GM18502 (cell line): ENCODE measurements around the gene OR52H1.
"Not testable (repeated sequence)": the region's sequence is repeated elsewhere in the genome, so short reads cannot be mapped to it uniquely, and the experiment has no call there.

Experiments
- ATAC-seq: cut with Tn5 transposase; IDR thresholded peaks from one replicate; pipeline ENCODE4 v1.9.1; 2021; ENCODE audit warnings: mild to moderate bottlenecking; ENCODE audit not compliant: unreplicated experiment, poor library complexity

OR52H1 gene

DNA sequence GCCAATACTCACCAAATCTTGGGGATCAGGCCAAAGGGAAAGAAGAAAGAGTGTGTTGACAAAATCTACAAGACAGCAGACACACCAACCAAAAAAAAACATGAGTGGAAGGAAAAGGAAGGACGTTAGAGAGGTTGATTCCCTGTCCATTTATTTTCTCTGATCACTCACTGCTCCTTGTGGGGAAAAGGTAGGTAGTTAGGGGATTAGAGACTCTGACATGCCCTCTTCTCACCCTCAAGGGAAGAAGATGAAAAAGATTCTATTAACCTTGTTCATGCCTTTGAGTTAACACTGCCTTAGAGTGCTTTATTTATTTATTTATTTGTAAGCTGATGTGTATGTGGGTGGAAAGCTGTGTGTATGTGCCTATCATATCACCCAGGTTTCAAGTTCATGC lies at the start of gene OR52H1:
Gene OR52H1 (minus strand): TSS at position 101 of the 400 bp plus-strand sequence. CDS start 3,035 bp downstream, outside the sequence.
- no peak for ATAC-seq

DNA sequence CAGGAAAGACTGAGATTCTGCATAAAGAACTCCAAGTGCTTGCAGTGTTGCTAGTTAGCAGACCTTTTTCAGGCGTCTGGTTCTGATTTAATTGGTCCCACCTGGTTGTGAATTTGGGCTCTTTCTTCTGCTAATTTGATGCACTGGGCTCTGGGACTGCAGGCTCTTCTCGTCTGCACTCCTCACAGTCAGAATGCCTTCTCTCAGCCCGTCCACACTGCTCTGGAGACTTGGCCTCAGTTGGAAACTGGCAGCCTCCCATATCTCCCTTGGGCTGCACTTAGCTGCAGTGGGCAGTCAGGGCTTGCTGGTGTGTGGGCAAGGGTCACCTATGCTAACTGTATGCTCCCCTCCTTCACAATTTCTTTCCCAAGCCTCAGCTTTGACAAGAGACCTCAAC lies 49.6 kb upstream of the OR52H1 start:
- no peak for ATAC-seq

DNA sequence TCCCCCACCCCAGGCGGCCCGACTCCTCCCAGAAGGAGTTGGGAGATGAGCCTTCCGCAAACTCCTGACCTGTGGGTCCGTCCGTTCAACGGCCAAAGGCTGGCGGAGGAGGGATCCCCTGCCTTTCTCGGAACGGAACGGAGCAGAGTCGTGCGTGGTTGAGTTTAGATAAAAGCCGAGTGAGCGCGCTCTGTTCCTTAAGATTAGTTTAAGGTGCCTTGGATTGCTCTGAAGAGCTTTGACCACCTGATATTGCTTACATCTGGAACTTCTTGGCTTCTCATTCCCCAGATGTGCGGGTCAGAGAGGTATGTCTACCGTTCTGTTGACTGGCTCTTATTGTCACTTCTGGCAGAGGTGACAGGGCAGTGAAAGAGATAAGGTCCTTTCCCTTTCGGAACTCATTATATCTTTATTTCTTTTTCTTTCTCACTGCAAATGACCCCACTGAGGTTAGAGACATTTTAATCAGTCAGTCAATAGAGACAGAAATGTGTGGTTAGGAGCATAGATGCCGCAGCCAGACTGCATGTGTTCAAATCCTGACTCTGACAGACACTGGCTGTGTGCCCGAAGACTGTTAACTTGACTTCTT lies 48.4 kb upstream of the OR52H1 start, which contains the start of gene TRIM6:
Gene TRIM6 (plus strand): TSS at position 31 of the 595 bp plus-strand sequence. CDS start 261 bp downstream, at position 292.
- no peak for ATAC-seq

DNA sequence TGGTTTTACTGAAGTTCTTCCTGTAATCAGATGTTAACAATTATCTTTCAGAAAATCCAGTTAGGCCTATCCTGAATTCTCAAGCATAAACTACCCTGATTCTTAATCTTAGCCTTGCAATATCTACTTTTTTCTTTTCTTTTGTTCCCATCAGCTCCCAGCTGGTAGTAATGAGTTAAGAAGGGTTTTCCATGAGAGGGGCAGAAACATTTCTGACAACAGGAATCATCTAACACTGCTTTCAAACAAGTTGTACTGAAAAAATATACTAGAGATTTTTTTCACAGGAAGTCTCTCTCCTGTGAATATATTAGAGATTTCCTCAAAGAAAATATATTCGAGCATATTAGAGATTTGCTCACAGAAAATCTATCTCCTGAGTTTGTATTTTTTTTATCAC lies 44.8 kb upstream of the OR52H1 start:
- ATAC-seq: no peak

DNA sequence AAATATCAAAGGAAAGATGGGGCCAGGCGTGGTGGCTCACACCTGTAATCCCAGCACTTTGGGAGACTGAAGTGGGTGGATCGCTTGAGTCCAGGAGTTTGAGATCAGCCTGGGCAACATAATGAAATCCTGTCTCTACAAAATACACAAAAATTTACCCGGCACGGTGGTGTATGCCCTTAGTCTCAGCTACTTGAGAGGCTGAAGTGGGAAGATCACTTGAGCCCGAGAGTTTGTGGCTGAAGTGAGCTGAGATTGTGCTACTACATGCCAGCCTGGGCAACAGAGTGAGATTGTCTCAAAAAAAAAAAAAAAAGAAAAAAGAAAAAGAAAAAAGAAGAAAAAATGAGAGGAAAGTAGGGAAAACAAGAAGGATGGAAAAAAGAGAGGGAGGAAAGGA lies 44.3 kb upstream of the OR52H1 start:
- ATAC-seq: no peak

DNA sequence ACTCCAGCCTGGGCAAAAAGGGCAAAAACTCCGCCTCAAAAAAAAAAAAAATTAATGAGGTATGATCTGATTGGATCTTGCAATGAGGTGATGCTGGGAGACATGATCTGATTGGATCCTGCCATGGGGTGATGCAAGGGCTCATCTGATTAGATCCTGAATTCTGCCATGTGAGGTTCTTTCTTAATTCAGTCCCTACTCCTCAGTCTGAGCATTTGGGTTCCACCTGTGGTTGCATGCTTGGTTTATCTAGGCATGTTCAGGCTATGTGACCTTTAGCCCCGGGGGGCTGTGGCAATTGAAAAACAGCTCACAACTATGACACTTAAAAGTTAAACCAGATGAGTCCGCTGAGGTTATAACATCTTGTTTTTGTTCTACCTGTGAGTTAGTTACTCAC lies 43.3 kb upstream of the OR52H1 start:
- ATAC-seq: no peak

DNA sequence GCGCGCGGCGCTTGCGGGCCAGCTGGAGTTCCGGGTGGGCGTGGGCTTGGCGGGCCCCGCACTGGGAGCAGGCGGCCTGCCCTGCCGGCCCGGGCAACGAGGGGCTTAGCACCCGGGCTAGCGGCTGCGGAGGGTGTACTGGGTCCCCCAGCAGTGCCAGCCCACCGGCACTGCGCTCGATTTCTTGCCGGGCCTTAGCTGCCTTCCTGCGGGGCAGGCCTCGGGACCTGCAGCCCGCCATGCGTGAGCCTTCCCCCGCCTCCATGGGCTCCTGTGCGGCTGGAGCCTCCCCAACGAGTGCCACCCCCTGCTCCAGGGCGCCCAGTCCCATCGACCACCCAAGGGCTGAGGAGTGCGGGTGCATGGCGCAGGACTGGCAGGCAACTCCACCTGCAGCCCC lies 41.6 kb upstream of the OR52H1 start:
- ATAC-seq: not testable (repeated sequence)

DNA sequence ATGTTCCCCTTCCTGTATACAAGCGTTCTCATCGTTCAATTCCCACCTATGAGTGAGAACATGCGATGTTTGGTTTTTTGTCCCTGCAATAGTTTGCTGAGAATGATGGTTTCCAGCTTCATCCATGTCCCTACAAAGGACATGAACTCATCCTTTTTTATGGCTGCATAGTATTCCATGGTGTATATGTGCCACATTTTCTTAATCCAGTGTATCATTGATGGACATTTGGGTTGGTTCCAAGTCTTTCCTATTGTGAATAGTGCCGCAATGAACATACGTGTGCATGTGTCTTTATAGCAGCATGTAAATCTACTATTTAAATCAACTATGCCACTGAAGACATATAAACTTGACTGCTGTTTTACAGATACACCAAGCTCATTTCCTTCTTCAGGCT lies 36.1 kb upstream of the OR52H1 start:
- ATAC-seq: not testable (repeated sequence)

DNA sequence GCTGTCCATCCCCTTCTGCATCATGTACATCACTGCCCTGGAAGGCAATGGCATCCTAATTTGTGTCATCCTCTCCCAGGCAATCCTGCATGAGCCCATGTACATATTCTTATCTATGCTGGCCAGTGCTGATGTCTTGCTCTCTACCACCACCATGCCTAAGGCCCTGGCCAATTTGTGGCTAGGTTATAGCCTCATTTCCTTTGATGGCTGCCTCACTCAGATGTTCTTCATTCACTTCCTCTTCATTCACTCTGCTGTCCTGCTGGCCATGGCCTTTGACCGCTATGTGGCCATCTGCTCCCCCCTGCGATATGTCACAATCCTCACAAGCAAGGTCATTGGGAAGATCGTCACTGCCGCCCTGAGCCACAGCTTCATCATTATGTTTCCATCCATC lies 32.7 kb upstream of the OR52H1 start:
- no peak for ATAC-seq

DNA sequence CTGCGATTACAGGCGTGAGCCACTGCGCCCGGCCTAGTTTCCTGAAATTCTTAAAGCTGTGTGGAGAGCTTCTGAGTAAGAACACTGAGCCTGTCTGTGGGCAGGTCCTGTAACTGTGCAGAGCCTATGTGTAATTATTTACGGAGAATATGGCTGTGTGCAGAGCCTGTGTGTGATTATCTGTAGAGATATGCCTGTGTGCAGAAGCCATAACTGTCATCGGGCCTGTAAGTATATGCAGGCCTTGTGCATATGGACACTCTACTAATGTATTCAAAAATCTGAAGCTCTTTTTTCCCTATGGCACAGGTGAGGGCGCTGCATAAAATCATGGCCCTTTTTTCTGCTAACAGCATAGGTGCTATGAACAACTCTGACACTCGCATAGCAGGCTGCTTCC lies 32.2 kb upstream of the OR52H1 start, which contains the start of gene OR52B6:
Gene OR52B6 (plus strand): TSS at position 301 of the 400 bp plus-strand sequence. CDS start 0 bp downstream, at position 301.
- no peak for ATAC-seq

DNA sequence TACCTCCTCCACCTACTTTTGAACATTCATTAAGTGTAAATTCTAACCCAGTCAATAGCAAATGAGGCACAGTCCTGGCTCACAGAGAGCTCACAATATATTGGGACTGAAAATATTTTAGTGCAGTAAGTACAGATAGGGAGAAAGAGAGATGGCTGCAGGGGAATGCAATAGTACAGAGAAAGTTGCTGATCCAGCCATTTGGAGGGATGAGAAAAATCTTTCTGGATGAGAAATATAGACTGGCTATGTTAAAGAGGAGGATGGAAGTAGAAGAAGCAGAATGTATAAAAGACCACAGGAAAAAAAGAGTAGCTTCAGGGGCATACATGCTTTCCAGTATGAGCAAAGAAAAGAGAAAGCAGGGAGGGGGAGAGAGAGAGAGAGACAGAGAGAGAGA lies 28.8 kb upstream of the OR52H1 start:
- no peak for ATAC-seq

DNA sequence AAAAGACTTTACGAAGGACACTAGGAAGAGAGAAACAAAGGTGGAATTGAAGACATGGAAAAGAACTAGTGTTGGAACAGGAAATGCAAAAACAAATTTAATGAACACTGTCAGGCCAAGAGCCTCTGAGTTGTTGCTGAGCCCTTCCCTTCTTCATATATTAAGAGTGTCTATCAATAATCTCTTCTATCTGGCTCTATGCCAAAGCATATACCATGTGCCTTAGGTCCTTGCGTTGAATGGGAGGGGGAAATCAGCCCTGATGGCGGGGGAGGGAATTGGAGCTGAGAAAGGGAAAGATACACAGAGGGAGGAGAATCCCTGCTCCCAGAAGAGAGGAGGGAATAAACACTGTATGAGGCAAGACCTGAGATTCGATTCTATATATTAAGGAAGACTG lies 26.8 kb upstream of the OR52H1 start:
- no peak for ATAC-seq

DNA sequence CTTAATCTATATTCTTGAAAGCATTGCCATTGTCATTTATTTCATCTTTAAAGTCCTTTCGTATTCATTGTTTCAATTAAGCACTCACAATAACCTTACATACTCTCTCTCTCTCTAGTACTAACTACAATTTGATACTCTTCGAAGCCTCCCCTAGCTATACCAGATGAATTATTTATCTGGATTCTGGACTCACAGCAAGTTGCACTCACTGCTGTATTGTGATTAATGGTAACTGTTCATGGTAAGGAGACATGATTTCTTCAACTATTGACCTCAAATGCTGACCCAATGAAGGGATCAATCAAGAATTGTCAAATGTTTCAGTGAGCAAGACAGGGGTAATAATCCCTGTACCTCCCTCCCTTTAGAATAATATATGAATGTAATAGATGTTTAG lies 26.3 kb upstream of the OR52H1 start:
- no peak for ATAC-seq

DNA sequence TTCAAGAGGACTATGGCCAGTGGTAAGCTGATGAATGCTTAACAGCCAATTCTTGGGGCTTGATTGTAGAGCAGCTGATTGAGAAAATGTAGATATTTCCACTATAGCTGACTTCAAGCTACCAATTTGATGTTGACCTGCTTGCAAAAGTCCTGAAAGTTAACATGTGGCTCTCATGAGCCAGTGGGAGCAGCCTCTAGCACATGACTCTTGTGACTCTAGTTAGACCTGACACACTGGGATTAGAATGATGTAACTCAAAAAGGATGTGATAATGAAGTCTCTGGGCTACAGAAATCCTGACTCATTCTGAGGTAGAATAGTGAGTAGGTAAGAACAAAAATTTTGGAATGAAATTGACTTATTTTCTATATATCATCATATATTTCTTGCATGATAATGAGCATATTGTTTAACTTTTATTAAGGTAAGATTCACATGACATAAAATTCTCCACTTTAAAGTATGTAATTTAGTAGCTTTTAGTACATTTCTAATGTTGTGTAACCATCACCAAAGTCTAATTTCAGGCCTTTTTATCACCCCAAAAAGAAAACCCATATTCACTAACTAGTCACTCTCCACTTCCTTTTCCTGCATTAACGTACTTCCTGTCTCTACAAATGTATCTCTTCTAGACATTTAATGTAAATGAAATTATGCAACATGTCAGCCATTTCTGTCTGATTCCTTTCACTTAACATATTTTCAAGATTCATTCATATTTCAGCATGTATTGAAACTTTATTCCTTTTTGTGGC lies 16.1 kb upstream of the OR52H1 start:
- no peak for ATAC-seq

DNA sequence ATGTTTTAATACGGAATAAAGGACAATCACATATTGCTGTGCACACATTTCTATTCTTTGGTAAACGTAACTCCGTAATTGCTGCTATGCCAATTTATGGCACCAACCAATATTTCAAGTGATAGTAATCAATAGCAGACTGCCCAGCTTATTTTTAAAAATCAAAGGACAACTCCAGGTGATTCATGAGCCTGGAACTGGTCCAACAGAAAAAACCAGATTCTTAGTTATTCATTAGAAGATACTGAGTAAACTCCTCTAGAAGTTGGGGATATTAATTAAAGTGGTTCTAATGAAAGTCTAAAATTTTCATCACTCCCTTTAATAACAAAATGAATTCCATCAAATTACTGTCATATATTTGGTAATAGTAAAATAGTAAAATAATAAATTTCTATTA lies 9.4 kb upstream of the OR52H1 start:
- no peak for ATAC-seq

DNA sequence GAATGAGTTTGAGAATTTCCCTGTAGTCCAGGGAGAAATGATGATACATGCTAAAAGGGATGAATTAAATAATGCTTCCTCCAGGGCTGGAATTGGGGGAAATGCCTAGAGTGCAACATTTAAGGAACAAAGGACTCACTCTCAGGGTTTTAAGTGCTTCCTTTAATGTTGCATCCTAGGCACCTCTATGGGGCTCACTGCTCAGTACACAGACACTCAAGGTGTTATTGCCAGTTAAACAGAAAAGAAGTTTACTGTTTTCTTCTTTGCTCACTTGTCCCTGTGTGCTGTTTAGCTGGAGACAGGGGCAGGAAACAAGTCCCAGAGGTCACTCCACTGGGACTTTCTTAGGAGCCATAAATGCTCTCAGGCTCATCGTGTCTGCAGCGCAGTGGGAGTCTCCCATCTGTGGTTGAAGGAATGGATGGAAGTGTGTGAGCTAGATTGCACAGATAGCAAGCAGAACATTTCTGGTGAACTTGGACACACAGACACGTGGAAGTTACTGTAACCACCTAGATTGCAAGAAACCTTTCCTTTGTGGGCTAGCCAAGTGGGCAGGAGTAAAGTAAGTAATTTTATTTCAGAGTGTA lies 8.4 kb upstream of the OR52H1 start:
- ATAC-seq: no peak

DNA sequence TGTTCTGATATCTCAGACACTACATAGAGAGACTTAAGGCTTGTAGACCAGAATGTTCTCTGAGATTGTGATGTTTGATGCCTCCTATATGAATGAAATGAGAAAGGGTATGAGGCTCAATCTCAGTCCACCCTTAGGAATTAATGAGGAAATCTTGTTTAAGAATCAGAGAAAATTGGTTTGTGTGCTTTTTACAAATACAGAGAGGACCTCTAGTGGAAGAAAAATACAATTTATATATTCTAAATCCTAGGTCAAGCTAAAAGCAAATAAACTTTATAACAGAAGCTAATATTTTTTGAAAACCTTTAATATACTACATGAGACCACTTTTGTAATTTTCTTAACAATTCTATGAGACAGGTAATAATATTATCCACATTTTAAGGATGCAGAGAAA lies 5.0 kb upstream of the OR52H1 start:
- no peak for ATAC-seq

DNA sequence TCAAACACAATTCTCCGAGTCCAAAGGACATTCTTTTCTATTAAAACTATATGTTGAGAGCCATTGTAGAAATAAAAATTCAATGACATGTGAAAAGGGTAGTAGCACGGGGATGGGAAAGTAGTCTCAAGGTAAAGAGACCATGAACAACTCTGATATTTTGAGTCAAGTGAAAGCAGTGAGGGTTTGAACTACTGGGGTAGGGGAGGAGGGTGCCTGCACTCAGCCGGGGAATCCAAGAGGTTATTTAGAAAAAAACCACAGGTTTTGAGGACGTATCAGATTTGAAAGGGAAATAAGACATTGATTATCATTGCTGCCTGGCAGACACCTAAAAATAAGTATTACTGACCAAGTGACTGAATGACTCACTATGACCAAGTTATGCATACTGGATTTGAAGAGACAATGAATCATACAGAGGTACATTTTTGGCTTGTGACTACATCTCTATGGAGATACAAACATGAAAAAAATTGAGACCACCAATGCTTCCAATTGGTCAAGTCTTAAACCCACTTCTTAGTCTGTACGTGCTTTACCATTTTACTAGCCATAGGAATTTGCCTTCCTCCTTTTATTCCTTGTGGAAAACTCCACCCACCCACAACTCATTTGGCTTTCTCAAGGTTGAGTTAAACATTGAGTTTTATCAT lies 2.2 kb upstream of the OR52H1 start:
- peak; percentile 67 for ATAC-seq

DNA sequence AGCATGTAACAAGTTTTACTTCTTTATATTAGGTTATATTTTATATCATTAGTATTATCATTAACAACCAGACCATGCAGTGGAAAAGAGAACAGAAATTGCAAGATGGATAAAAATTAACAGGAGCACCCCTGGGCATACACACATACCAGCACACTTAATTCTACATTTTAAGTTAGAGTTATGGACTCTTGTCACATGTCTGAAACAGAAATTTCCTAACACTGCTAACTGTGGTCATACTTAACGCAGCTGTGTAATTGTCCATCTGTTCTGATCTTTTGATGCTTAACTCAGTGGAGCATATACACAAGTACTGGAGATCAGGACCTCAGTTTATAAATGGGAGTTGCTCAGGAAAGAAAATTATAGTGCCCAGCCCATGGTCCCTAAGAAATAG lies 358 bp downstream of the OR52H1 start:
- no peak for ATAC-seq

DNA sequence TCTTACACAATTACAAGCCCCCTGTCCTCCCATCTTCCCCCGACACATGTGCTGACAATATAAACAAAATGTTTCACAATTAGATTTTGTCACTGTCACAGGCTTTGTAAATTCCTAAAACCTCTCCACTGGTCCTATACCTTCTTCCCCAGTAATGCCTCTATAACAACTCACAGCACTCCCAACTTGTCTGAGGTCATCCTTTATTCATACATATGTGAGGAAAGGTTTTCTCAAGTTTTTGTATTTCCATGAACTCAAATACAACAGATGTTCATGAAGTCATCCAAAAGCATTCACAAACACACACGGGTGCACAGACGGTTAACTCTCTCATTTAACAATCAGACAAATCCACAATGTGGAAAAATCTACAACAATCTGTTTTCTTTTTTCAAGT lies 1.9 kb downstream of the OR52H1 start:
- ATAC-seq: no peak

DNA sequence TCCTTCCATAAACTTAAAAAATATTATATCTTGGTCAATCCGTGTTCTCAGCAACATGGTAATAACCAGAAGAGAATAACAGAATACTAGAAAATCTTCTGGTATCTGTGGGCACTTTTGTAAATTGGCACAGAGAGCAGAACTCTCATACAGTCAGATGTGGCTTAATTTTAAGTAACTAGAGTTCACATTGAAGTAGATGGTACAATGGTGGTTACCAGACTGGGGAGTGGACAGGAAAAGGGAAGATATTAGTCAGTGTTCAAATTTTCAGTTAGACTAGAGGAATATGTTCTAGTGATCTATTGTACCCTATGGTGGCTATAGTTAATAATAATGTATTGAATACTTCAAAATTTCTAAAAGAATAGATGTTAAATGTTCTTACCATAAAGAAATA lies 6.9 kb downstream of the OR52H1 start:
- no peak for ATAC-seq
